Mucosa of gallbladder (tissue), 1 donor: ENCODE results near the gene DNAJC12. TPM values are rescaled to one million over a fixed set of nuclear protein-coding genes. Genes with fewer than 3 reads are reported as not detected.
"Not testable (repeated sequence)": the region's sequence is repeated elsewhere in the genome, so short reads cannot be mapped to it uniquely, and the experiment has no call there.

Experiments
- DNase-seq: peaks from one replicate; pipeline ENCODE4 v3.0.0-alpha.2; 2020; ENCODE audit warnings: low spot score
- total RNA-seq: library from RNA; stranded (reverse); gene quantifications from one replicate; pipeline ENCODE4 v1.2.1, GENCODE V29; 2021
- donor health status: DM: no; HTN: no; CAD: no.

DNAJC12 gene
- total RNA-seq, 1 donor from 2014 or later = 11.7 TPM

GRCh38 chr10:67764012-67764822, 73.8 kb downstream of the DNAJC12 start:
- peak; percentile 97 for DNase-seq

GRCh38 chr10:67763499-67764011, 74.4 kb downstream of the DNAJC12 start:
- DNase-seq = peak; percentile 71

- not testable (repeated sequence) for DNase-seq
Measured at GRCh38 chr10:67762567-67762966, 75.4 kb downstream of the DNAJC12 start.

GRCh38 chr10:67760272-67760671, 77.7 kb downstream of the DNAJC12 start:
- no peak for DNase-seq

Other genes with a start within 250 kb of the DNAJC12 start
- 3.7 TPM for gene CTNNA3, start 142.0 kb downstream of the DNAJC12 start, total RNA-seq
- 19.5 TPM for gene SIRT1, start 46.5 kb upstream of the DNAJC12 start, total RNA-seq
- 40.7 TPM for gene HERC4, start 237.1 kb upstream of the DNAJC12 start, total RNA-seq